Suprapubic skin (tissue), 4 donors: Measurements from ENCODE around the gene EIF4G3. TPM values are rescaled to one million over a fixed set of nuclear protein-coding genes. Genes with fewer than 3 reads are reported as not detected.
"Not testable (repeated sequence)": the region's sequence is repeated elsewhere in the genome, so short reads cannot be mapped to it uniquely, and the experiment has no call there.

Experiments used
- DNase-seq, 2 donors: peaks; one replicate each; pipeline ENCODE4 v3.0.0-alpha.2; 2019; ENCODE audit warnings: low spot score in 2 of 2
- H3K27ac ChIP-seq: fragments of 200-600 bp; sonication (generic); one replicate; pipeline ENCODE4 v1.5.1; 2019
- H3K27me3 ChIP-seq: fragments of 200-600 bp; sonication (generic); one replicate; pipeline ENCODE4 v1.5.1; 2019
- H3K36me3 ChIP-seq: fragments of 200-600 bp; sonication (generic); one replicate; pipeline ENCODE4 v1.5.1; 2019
- H3K4me1 ChIP-seq: fragments of 200-600 bp; sonication (generic); one replicate; pipeline ENCODE4 v1.5.1; 2019
- H3K4me3 ChIP-seq: fragments of 200-600 bp; sonication (generic); one replicate; pipeline ENCODE4 v1.5.1; 2019; ENCODE audit warnings: mild to moderate bottlenecking
- H3K9me3 ChIP-seq: fragments of 200-600 bp; sonication (generic); one replicate; pipeline ENCODE4 v1.5.1; 2019
- CTCF ChIP-seq, 2 donors: fragments of 200-600 bp in 1 of 2; fragments of 450-650 bp in 1 of 2; sonication (generic) in 1 of 2; IDR thresholded peaks; one replicate each; pipeline ENCODE4 v1.5.1; 2016 to 2019; ENCODE audit warnings: antibody characterized with exemption in 2 of 2, mild to moderate bottlenecking in 1 of 2, moderate library complexity in 1 of 2
- EP300 ChIP-seq: sonication (generic); formaldehyde crosslinking; IDR thresholded peaks from one replicate; pipeline ENCODE4 v1.6.1; 2017; ENCODE audit warnings: antibody characterized with exemption
- POLR2A ChIP-seq, 2 donors: fragments of 450-650 bp; IDR thresholded peaks; one replicate each; pipeline ENCODE4 v1.6.1; 2017; ENCODE audit warnings: antibody characterized with exemption in 2 of 2, mild to moderate bottlenecking in 2 of 2, moderate library complexity in 2 of 2
- POLR2AphosphoS5 ChIP-seq, 3 donors: sonication (generic); formaldehyde crosslinking; IDR thresholded peaks; one replicate each; pipeline ENCODE4 v1.6.1; 2017; ENCODE audit warnings: antibody characterized with exemption in 3 of 3
- whole genome bisulfite sequencing: methylation state at CpG from one replicate; pipeline ENCODE4 v1.1.5; 2018; 5-methylcytosine and 5-hydroxymethylcytosine counted together
- total RNA-seq, 4 donors: library from RNA; depleted of rRNA; stranded (reverse); fragments of >200 nt; gene quantifications; one replicate each; pipeline ENCODE4 v1.1.0, GENCODE V29; 2016

Gene EIF4G3
- total RNA-seq, 4 donors from 2014 or later: 32.9 to 40.6 (median 39.5) TPM

DNA sequence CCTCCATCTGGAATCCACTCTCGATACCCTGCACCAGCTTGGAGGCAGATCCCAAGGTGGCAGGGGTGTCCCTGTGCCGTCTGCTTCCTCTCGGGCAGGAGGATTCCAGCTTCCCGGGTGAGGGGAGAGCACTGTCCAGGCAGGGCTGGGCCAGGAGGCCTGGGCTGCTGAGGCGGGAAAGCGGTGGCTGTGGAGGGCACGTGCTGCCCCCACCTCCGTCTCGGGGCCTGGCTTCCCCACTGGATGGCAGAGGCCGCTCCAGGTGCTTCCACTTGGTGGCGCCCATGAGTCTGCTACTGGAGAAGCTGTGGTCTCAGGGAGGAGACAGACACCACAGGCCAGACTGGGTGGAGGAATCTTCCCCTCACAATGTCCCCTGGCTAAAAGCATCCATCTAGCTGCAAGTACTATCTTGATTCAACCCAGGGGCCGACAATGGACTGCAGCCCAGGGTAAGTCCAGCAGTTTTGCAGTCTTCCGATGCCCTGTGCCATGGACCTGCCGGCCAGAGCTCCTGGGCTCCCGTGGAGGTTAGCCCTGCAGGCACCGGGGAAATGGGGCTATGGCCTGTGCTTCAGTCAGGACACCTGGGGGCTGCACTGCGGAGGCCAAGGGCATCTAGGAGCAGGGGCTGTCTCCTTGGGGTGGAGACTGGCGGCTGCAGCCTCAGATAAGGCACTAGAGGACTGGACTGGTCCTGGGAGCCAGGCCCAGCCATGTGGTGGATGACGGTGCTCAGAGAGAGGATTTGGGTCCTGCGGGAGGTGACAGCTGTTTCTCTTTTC lies 41.3 kb upstream of the EIF4G3 start:
- WGBS: 83% methylated on average over 10 of the region's 20 CpGs
- H3K9me3 ChIP-seq: no peaks in the 10 kb centered on the region
- TF ChIP-seq POLR2AphosphoS5 (IDR thresholded peaks at IDR 0.05) (no peak), CTCF (IDR thresholded peaks at IDR 0.05) (peak in 1 of 2 donors; percentile 24)
- no peaks in the 10 kb centered on the region for H3K4me1 ChIP-seq
- no peak for DNase-seq
- no peak overlapping the region for H3K27ac ChIP-seq
- H3K4me3 ChIP-seq: no peak overlapping the region
- H3K36me3 ChIP-seq: peaks cover 58% of the 10 kb centered on the region
- no peaks in the 10 kb centered on the region for H3K27me3 ChIP-seq

DNA sequence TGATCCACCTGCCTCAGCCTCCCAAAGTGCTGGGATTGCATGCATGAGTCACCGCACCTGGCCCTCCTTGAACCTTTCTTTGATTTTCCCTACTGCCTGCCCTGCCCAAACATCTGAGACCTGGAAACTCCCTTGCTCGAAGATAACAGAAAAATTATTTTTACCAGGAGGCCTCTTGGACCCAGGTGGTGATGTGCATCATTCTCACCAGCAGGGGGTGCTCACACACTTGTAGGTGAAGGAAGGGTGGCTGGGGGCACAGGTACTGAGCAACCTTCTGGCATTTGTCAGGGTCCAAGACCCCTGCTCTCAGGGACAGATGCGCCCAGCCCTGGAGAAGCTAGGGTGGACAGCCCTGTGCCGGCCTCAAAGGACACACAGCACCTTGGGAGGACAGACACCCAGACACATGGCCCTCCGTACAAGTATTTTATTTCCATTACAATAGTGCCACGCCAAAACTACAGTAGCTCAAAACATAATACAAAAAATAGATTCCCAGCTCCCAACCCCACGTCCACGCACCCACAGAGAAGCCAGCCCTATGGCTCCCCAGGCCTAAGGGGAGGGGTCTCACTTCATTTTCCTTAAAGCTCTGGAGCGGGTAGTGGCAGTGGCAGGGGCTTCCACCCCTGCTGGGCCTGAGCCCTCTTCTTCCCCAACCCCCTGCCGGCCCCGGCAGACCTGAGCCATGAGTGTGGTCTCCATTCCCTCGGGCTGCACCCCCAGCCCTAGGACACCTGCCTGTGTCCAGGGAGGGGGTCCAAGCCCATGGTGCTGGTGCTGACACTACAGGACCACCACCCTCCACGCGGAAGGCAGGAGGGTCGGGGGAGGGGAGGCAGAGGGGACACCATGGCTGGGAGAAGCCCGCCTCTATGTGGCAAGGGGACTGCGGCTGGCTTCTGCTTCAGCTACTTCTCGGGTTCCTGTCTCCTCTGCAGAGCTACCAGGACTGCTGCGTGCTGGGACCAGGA lies 40.4 kb upstream of the EIF4G3 start:
- Histone ChIP-seq H3K4me3 (no peak overlapping the region), H3K4me1 (no peaks in the 10 kb centered on the region), H3K36me3 (peaks cover 49% of the 10 kb centered on the region), H3K27ac (no peak overlapping the region), H3K27me3 (no peaks in the 10 kb centered on the region), H3K9me3 (no peaks in the 10 kb centered on the region)
- WGBS: 82% methylated on average over 13 of the region's 19 CpGs
- no peak for TF ChIP-seq EP300
- peak; percentile 44 to 56 for TF ChIP-seq CTCF (IDR thresholded peaks at IDR 0.05)
- TF ChIP-seq POLR2A (IDR thresholded peaks at IDR 0.05): no peak
- DNase-seq: no peak

DNA sequence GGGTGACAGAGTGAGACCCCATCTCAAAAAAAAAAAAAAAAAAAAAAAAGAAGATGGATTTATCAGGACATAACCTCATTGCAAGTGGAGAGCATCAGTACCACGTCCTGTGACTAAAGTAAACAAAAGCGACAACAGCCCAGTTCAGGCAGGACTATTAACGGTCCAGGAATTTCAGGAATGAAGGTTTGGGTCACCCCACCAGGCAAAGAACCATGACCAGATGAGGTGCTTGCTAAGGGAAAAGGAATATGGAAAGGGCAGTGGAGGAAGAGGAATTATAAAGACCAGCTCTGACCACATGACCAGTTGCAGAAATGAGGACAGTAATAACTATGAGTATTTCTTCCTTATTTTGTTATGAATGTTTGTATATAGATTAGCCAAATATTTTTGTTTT lies 35.4 kb upstream of the EIF4G3 start:
- no peak for TF ChIP-seq CTCF (IDR thresholded peaks at IDR 0.05)
- Histone ChIP-seq H3K4me3 (no peak overlapping the region), H3K4me1 (no peaks in the 10 kb centered on the region), H3K9me3 (no peaks in the 10 kb centered on the region), H3K36me3 (no peaks in the 10 kb centered on the region), H3K27ac (no peak overlapping the region), H3K27me3 (no peaks in the 10 kb centered on the region)
- no peak for DNase-seq
- 68% methylated on average over 3 of the region's 3 CpGs for WGBS

- DNase-seq, H3K4me3 ChIP-seq, H3K27ac ChIP-seq, H3K36me3 ChIP-seq, H3K27me3 ChIP-seq, H3K9me3 ChIP-seq, H3K4me1 ChIP-seq: not testable (repeated sequence)
- WGBS: 89% methylated on average over 6 of the region's 6 CpGs
These were observed 31.5 kb upstream of the EIF4G3 start for GRCh38 chr1:21208137-21208700.

- WGBS: 68% methylated on average over 2 of the region's 2 CpGs
- H3K27ac ChIP-seq: no peak overlapping the region
- H3K4me3 ChIP-seq: no peak overlapping the region
- TF ChIP-seq POLR2AphosphoS5 (IDR thresholded peaks at IDR 0.05): no peak
- no peak for TF ChIP-seq EP300
- TF ChIP-seq CTCF (IDR thresholded peaks at IDR 0.05): no peak
- no peak for TF ChIP-seq POLR2A (IDR thresholded peaks at IDR 0.05)
- H3K4me1 ChIP-seq: no peaks in the 10 kb centered on the region
- no peaks in the 10 kb centered on the region for H3K36me3 ChIP-seq
- no peaks in the 10 kb centered on the region for H3K27me3 ChIP-seq
- H3K9me3 ChIP-seq: no peaks in the 10 kb centered on the region
- no peak for DNase-seq
These were observed 29.4 kb upstream of the EIF4G3 start for GRCh38 chr1:21206117-21206516.
